Occipital lobe (tissue), 2 donors: Measurements from ENCODE around the gene ALK. TPM values are rescaled to one million over a fixed set of nuclear protein-coding genes. Genes with fewer than 3 reads are reported as not detected.

ENCODE experiments used
- DNase-seq: peaks from one replicate; lab custom pipeline; 2025; lab: John Stamatoyannopoulos, UW
- total RNA-seq: library from RNA; depleted of rRNA; stranded (reverse); fragments of >200 nt; gene quantifications from one replicate; pipeline ENCODE4 v1.2.3, GENCODE V29; 2014

ALK gene
- total RNA-seq, 1 donor from 2014 or later: 0.78 TPM

DNA sequence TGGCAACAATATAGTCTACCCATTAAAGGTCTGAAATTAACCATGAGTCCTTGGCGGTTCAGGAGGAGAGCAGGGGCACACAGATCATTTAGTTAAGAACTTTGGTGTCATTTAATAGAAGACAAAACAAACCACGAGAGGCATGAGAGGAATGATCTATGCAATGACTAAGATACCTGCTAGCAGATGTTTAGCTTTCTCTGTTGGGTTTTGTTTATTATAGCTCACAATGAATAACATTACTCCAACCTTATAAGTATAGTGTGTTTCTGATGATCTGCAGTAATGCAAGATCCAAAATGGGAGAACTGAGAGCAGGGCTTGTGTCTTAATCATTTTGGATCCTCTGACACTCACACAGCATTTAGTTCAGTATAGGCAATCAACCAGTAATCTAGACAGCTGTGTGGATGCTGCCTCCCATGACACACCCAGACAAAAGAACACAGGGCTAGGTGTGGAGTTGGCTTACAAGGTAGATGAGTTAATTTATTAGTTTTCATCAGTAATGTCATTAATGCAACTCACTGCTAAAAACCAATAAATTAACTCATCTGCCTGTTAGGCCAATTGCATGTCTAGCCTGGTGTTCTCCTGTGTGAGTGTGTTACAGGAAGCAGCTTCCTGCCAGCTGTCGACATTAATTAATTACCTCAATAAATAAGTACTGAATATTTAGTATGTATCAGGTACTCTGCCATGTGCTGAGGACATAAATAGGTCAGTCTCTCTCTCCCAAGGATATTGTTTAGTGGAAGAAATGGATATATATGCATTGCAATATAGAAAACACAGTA lies 713.8 kb downstream of the ALK start:
- DNase-seq: no peak

DNA sequence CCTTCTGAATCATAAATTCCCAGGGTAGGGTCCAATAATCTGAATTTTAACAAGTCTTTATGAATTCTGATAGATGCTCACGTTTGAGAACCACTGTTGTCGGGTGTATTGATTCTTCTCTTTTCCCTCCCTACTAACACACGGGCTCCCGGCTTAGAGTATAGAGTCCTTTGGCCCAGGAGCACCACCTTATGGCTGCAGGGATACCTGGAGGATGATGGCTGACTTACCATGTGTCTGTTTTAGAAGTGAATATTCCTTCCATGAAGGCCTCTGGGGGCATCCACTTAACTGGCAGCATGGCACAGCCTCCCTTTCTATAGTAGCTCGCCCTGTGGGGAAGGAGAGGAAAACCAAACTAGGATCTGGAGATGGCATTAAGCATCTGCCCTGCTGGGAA lies 714.4 kb downstream of the ALK start:
- no peak for DNase-seq

DNA sequence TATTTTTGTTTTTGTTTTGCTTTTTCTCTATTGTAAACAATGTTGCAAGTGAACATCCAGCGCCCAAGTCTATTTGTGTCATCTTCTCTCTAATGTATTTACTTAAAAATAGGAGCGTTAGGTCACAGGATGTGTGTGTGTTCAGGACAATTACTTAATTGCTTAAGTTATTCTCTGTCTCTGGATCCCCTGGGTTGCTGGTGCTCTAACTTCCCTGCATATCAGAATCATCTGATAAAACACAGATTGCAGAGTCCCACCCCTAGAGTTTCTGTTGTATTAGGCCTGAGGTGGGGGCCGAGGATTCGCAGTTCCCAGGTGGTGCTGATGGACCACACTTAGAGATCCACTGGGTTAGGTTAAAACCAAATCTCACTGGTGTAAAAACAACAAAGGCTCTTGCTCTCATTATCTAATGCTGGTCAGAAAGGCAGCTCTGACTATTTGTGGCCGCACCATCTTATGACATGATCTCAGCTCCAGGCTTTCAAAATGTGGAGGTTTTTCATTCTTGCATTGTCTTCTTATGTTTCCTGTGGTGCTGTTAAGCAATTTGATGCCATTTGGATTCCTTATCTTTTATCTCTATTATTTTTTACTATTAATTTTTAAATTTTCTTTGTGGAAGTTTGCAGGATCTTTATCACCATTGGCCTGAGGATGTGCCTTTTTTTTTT lies 718.4 kb downstream of the ALK start:
- DNase-seq: no peak

DNA sequence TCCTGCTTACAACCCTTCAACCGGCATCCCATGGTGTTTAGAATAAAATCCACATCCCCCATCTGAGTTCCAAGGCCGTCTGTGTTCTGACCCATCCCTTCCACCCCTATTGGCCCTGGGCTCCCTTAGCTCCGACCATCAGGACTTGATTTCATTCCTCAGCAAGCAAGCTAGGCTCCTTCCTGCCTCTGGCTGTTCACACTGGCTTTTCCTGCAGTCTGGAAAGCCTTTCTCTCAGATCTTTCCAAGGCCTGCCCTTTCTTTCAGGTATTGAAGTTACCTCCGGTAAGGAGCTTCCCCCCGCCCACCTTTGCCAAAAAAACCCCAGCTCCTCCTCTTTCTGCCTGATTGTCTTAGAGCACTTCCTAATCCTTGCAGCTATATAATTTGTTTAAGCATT lies 719.4 kb downstream of the ALK start:
- DNase-seq: no peak

DNA sequence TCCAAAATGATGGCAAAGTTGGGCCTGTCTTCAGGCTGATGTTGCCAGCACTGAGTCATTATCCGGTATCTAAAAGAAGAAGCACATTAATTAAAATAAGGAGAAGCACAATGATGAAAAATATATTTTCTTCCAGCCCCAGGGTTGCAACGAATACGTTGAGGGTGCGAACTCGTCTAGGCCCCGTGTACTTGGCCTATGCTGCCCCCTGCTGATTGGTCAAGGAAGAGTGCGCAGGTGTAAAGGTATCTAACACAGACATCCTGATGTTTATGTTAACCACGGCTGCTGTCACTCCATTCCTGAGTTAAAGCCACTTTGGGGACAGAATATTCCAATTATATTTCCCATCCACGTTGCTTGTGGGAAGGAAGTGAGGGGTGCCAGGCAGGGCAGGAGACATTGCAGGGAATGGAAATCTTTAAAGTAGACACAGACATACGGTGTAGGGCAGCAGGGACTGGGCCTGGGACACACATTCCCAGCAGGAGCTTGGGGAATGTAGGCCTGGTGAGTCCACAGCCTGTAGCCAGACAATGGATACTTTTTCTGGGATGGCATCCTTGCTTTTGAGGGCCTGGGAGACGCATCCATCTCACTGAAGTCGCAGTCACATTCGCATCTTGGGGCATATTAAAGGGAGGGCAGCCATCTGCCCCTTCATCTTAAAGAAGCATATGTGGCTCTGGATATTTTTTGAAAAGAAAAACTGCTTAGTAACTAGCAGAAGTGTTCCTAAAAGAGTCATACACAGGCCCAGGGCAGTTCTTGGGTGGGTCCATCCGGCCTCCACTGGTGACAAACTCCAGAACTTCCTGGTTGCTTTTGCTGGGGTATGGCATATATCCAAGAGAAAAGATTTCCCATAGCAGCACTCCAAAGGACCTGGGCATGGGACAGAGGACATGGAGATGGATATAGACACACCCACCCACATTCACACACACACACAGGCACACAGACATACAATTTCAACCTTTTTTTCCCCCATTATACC lies 724.3 kb downstream of the ALK start:
- DNase-seq: peak; percentile 26

DNA sequence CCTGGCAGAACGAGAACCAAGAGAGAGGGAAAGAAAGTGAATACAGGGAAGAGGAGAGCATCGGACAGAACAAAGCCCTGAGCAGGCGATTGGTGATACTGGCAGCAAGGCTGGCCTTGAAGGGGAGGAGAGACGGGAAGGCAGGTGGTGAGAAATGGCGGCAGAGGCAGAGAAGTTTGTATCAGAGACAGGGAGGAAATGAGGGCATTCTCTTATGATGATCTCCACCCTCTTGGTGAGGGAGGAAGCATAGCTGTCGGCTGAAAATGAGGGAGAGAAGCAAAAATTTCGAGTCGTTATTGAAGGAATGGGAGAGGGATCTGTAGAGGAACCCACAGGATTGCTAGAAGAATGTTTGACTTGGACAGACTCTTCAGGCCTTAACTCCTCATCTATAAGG lies 725.6 kb downstream of the ALK start:
- DNase-seq: no peak

DNA sequence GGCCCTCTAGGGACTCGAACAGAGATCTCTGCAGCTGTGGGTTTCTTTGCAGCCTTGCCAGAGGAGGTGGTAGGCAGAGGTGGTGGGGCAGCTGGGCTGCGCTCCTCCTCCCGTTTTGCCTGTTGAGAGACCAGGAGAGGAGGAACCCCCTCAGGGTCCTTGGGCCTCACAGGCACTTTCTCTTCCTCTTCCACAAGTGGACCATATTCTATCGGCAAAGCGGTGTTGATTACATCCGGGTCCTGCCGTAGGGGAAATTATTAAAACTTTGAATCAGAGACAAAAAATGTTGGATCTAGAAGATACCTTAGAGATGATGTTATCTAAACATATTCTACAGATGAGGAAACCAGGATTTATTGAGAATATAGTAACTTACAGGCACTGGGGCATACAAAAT lies 727.7 kb downstream of the ALK start:
- no peak for DNase-seq

DNA sequence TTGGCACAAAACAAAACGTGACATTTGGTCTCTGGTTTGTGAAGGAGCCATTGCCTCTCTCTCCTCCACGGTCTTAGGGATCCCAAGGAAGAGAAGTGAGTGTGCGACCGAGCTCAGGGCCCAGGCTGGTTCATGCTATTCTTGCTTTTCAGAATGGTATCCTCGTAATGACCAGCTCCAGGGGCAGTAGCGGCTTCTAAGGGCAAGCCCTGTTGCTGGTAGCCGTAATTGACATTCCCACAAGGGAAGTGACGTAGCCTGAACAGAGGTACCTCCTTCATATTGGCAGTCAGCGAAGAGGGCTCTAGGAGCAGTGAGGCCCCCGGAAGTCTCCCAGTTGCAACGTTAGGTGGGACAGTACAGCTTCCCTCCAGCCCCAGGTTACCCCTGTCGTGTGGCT lies 728.3 kb downstream of the ALK start:
- no peak for DNase-seq

DNA sequence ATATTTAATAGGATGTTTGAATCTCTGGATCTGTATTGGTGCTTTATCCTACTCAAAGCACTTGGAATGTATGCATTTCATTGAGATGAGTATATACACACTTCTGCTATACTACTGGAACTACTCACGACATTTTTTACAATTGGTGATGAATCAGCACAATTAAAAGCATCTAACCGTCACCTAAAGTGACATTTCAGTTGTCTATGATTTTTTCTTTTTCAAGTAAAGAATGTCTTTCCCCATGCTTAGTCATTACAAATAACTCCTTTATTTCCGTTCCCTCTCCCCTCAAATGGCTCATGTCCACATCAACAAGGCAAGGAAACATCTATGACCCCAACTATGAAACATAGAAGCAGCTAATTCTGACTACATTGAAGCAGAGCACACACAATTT lies 728.9 kb downstream of the ALK start:
- no peak for DNase-seq

DNA sequence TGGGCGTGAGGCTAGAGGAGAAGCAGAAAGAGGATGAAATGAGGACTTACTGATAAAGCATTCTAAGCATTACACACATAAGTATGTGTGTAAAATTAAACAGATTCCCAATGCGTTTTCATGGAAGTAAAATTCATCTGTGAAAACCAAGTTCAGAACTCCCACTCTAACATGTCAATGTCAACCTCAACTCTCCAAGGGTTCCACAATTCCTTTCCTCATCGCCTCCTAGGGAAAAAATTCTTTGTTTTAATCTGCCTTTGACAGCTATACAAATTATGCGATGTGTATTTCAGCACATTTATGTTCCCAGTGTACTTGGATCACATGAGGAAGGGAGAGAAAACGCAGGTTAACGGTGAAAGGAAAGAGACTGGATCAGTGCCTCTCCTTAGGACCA lies 729.6 kb downstream of the ALK start:
- no peak for DNase-seq

DNA sequence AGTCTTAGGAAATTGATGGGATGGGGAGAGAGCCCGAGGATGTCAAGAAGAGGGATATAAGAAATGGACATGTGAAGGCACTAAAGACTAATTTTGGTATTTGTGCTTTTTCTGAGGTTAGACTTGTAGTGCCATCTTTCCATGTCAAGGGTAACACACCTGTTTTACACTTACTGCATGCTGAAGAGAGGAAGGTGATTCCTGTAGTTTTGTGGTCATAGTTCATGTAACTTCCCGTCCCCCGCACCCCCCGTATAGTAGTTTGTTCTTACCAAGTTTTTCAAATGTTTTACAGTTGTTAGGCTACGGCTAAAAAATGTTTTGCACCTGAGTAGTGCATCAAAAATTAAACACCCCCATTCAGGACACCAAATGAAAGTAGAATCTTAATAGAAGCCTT lies 732.3 kb downstream of the ALK start:
- no peak for DNase-seq

DNA sequence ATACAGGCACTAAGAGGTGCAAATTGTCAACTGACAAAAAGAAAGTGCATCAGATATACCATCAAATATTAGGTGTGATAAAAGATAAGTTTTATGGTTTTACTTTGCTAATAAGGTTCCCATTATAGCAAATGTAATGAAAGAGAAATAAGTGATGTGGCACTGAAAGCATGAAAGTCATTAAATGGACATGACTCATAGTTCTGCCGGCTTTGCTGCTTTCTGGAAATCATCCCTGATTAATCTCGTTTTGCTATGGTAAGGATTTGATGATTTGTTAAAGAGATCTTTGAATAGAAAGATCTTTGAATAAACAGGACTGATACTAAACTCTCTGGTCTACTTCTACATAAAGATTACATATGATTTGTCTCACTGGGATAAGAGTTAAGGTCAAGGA lies 733.5 kb downstream of the ALK start:
- DNase-seq: no peak

DNA sequence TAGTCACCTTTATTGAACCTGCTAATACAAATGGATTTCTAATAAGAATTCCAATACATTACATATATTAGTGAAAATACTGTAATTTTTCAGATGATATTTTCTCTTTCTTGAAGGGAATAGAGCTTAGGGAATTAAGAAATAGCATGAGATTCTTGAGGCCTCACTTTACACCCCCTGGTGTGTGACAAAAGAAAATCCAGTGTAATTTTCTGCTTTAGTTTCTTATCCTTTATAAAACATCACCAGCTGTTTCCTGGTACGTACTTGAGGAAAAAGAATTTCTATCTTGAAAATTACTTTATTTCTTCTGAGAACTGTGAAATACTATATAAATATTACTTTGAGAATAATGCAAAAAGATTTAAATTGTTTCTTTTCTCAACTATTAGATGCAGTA lies 734.6 kb downstream of the ALK start:
- DNase-seq: no peak

DNA sequence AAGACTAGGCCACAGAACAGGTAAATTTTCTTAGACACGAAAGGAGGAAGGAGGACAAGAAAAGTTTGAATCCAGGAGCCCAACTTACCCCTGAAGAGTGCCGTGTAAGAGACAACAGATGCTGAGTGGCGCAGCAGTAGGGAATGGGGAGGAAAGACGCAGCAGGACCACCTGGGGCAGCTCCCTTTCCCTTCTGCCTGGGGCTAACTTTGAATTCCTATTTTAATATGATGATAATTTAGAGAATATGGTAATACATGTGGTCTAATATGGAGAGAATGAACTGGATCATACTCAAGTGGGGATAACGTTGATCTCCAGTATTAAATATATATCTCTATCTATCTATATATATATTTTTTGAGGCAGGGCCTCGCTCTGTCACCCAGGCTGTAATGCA lies 736.9 kb downstream of the ALK start:
- DNase-seq: no peak

DNA sequence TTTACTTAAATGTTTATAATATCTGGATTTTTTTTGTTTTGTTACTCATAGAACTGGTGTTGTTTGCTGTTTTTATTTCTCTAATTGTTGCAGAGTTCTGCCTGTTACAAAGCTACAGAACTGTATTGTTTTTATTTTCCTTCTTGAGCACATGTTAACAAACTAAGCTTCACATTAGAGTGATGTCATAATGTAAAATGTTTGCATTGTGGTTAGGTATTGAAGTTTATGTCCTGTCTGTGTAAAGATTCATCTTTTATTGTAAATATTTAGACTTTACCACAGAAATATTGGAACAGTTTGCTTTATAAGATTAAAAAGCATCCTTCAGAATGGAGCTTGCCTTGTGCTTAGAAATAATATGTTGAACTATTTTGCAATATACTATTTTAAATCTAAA lies 738.5 kb downstream of the ALK start:
- no peak for DNase-seq

DNA sequence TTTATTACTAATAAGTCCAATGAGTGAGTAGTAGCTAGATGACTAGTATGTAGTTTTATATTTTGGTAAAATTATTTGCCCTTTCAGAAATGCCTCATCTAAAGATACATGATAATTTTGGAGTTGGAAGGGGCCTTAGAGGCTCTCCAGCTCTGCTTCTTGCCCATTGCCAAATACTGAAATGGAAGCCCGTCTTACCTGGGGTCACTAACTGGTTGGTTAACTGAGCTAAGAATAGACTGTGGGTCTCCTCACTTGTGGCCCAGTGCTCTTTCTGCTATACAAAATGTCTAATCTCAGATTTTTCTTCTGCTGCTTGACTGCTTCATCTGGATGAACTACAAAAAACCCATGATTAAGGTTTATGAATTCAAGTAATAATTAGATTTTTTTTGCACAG lies 739.1 kb downstream of the ALK start:
- no peak for DNase-seq

DNA sequence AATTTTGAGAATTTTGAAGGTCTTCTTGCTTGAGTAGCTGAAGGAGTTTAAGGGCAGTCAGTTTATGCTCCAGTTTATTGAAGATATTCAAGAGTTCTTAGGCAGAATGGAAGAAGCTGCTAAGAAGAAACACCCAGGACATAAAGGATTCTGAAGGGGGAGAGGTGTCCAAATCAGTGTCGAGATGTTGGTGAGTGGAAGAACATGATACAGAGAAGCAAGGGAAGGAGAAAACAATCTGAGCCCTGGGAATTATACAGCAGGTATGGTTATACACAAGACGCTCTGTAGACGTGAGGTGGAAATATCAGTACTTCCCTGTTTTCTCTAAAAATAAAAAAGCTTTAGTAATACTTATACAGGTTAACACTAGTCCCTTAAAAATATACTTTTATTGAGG lies 746.0 kb downstream of the ALK start:
- DNase-seq: no peak

DNA sequence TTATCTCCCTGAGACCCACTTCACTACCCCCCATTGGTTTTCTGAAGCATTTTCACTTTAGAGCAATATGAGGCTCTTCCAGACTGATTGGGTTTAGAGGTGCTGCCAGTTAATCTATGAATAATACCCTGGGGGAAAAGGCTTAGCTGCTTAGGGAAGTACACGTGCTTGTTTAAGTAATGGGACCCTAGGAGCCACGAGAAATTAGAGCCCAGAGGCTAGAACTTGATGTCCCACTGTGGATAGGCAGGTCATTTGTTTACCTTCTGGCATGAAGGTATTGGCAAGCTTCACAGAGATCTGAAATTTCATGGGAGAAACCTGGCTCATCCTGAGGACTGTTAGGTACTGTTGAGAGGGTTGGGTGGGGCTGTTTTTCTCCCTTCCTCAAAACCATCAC lies 746.4 kb downstream of the ALK start:
- no peak for DNase-seq

DNA sequence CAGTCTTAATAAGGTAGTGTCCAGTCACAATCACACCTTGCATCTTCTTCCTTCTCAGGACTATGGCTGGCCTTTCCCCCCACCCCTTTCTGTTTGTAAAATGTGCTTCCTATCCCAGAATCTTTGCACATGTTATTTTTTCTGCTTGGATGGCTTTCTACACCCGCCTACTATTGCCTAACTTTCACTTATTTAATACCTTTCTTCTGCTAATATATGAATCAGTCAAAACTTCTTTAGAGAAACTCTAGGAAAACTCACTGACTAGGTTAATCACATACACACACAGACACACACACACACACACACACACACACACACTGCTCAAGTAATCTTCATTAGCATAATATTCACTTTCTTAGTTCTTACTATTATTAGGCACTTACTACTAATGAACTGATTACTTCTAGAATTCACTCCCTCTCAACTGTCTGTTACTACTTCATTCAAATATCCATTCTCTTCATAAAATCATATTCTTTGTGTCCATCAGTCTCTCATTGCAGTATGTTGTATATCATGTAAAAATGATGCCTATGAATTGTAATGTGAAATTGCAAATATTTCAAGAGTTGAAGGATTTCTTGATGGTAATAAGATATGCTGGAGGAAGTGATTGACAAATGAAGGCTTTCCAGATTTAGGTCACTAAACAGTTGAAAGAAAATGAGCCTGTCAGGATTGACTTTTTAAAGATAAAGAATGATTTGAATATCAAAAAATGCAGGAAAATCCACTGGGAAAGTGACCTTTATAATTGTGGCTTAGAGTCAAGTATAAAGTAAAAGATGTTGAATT lies 754.9 kb downstream of the ALK start:
- DNase-seq: no peak

DNA sequence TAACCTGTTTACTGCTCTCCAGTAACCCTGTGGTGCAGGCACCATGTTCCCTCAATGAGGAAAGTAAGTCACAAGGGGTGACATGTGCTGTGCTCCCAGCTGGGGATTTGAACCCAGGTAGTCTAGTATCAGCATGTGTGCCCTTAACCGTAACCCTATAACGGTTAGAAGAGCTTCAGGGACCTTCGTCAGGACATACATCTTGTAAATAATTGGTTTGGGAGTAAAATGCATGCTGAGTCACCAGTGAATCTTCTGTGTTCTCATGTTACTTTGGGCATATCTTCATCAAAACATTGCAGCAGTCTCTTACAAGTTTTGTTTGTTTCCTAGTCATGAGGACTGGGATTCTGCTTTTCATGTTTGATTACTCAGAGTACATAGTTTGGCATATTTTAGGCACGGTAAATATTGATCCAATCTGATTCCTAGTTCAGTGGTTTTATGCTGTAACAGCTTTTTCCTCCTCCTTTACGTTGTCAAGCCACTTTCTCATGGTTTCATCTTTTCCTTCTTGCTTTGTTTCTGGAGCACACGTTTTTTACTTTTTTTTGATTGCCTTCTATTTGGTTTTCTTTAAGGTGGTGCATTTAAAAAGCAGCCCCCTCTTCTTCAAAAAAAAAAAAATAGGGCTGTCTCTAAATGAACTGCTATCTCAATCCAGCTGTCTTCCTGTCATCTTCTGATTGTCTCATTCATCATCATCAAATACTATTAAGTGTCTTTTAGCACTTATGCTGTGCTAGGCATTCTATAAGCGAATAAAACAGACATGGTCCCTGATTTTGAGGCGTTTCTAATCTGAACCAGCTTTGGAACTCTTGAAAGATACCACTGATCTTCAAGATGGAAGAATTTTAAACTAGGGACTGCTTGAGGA lies 755.8 kb downstream of the ALK start:
- no peak for DNase-seq
